Adrenal gland (tissue), 12 donors: Measurements from ENCODE around the gene CCDC9B. TPM values are rescaled to one million over a fixed set of nuclear protein-coding genes. Genes with fewer than 3 reads are reported as not detected.

ENCODE experiments used
- DNase-seq, 7 donors: peaks; one replicate each; pipeline ENCODE4 v3.0.0-alpha.2; 2019 to 2020
- H3K27ac ChIP-seq, 5 donors: fragments of 200-600 bp; sonication (generic) in 4 of 5; 1 replicate in 3 of 5; 2 replicates in 2 of 5; pipeline versions ENCODE4 v1.5.1 to v1.8.0; 2016 to 2020; ENCODE audit warnings: mild to moderate bottlenecking in 1 of 5
- H3K27me3 ChIP-seq: fragments of 200-600 bp; 2 replicates; pipeline ENCODE4 v1.8.0; 2021
- H3K36me3 ChIP-seq, 2 donors: fragments of 200-600 bp; replicated peaks in 1 of 2; 1 replicate in 1 of 2; 2 replicates in 1 of 2; pipeline versions ENCODE4 v1.5.1 to v1.8.0; 2018 to 2022
- H3K4me1 ChIP-seq, 2 donors: fragments of 200-600 bp; replicated peaks in 1 of 2; 1 replicate in 1 of 2; 2 replicates in 1 of 2; pipeline versions ENCODE4 v1.5.1 to v1.8.0; 2018 to 2021
- H3K4me3 ChIP-seq, 4 donors: fragments of 200-600 bp; sonication (generic) in 3 of 4; one replicate each; pipeline ENCODE4 v1.5.1; 2016 to 2018
- H3K9me3 ChIP-seq, 3 donors: fragments of 200-600 bp; sonication (generic) in 1 of 3; replicated peaks in 1 of 3; 1 replicate in 2 of 3; 2 replicates in 1 of 3; pipeline versions ENCODE4 v1.5.1 to v1.8.0; 2016 to 2021
- POLR2A ChIP-seq, 2 donors: fragments of 450-650 bp; IDR thresholded peaks; one replicate each; pipeline ENCODE4 v1.6.1; 2017; ENCODE audit warnings: antibody characterized with exemption in 2 of 2, mild to moderate bottlenecking in 2 of 2, moderate library complexity in 1 of 2
- WGBS, 4 donors: extraction: QIAGEN DNeasy Blood & Tissue Kit in 2 of 4; methylation state at CpG; one replicate each; pipeline versions ENCODE4 v1.1.5 to v1.1.7; 2013 to 2017; 5-methylcytosine and 5-hydroxymethylcytosine counted together
- intact Hi-C, 2 donors: fragments of 100-400 bp; cut with DNase I; formaldehyde crosslinking; loops; one replicate each; pipeline versions ENCODE4 v1.14.1 to v1.15.0; 2022 to 2023
- polyA plus RNA-seq, 3 donors: library from polyadenylated mRNA; stranded (reverse); fragments of 200-250 nt in 2 of 3; fragments of 350-450 nt in 1 of 3; fragmentation: Illumina TruSeq in 1 of 3; extraction: RNeasy Lipid Tissue Mini Kit (QIAGEN cat#74804) in 1 of 3; gene quantifications; one replicate each; pipeline ENCODE4 v1.2.3, GENCODE V29; 2013 to 2014
- total RNA-seq, 9 donors: library from RNA; depleted of rRNA in 4 of 9; stranded (reverse); fragments of >200 nt in 4 of 9; fragments of 120-200 nt in 1 of 9; fragmentation: NEBNext Ultra II Directional in 1 of 9; extraction: Animal tissue kit (Norgen Biotek cat#: 25700) in 1 of 9; gene quantifications; one replicate each; pipeline versions ENCODE4 v1.1.0 to v1.2.4, GENCODE V29; 2013 to 2023
- TF ChIP-seq, protein P1 (sequence below), 6 experiments: fragments of 450-650 bp in 4 of 6; fragments of 200-600 bp in 2 of 6; sonication (generic) in 1 of 6; IDR thresholded peaks; 1 replicate in 5 of 6; 2 replicates in 1 of 6; pipeline versions ENCODE4 v1.5.1 to v1.8.0; 2016 to 2021; ENCODE audit warnings: antibody characterized with exemption in 6 of 6, mild to moderate bottlenecking in 2 of 6, moderate library complexity in 1 of 6
- donor health status: healthy with polysubstance abuse.
- donor health status: Bipolar disorder and iron deficiency.
- donor health status: DM: yes; HTN: yes; CAD: no.
- donor health status: DM: no; HTN: no; CAD: no.
- donor health status: DM: no; HTN: no; CAD: no.
- donor health status: DM: yes; HTN: yes; CAD: no.

The CCDC9B gene
- total and polyA plus RNA-seq, 12 donors = 0.72 to 41.0 (median 10.8) TPM

DNA sequence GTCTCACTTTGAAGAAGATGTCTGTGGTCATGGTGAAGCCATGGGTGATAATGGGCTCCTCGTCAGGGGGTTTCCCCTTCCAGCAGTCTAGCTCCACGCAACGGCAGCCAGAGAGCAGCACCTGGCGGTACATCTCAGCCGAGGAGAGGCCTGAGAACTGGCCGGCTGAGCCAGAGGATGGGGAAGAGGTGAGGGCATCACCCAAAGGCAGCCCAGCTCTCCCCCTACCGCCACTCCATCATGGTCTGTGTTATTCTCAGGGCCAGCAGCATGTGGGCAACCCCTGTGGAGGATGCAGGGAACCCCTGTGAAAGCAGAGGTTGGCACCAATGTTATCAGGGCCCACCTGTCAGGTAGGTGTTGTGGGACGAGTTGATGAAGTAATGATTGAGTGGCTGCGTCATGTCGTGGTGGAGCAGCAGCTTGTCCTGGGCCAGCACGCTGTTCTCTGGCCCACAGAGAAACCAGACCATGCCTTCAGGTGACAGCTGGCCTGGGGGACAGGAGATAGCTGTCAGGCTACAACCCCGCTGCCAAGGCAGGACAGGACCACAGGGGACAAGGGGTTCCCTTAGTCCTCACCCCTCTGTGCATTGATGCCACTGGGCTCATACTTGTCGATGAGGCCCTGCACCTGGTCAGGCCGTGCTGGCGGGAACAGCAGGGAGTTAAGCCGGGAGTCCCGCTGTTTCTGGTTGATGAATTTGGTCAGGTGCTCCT is 42.4 kb downstream of the CCDC9B start:
- Histone ChIP-seq H3K4me3 (no peak overlapping the region), H3K4me1 (no peaks in the 10 kb centered on the region), H3K36me3 (no peaks in the 10 kb centered on the region), H3K9me3 (no peaks in the 10 kb centered on the region), H3K27me3 (no peaks in the 10 kb centered on the region), H3K27ac (no peak overlapping the region)
- intact Hi-C loops = no loop called here
- 92 to 97% (median 95%) methylated on average over 9 to 17 of the region's 17 CpGs for WGBS, 4 donors
- no peak for DNase-seq
- TF ChIP-seq POLR2A (IDR thresholded peaks at IDR 0.05) = no peak
- TF ChIP-seq, protein P1, sequence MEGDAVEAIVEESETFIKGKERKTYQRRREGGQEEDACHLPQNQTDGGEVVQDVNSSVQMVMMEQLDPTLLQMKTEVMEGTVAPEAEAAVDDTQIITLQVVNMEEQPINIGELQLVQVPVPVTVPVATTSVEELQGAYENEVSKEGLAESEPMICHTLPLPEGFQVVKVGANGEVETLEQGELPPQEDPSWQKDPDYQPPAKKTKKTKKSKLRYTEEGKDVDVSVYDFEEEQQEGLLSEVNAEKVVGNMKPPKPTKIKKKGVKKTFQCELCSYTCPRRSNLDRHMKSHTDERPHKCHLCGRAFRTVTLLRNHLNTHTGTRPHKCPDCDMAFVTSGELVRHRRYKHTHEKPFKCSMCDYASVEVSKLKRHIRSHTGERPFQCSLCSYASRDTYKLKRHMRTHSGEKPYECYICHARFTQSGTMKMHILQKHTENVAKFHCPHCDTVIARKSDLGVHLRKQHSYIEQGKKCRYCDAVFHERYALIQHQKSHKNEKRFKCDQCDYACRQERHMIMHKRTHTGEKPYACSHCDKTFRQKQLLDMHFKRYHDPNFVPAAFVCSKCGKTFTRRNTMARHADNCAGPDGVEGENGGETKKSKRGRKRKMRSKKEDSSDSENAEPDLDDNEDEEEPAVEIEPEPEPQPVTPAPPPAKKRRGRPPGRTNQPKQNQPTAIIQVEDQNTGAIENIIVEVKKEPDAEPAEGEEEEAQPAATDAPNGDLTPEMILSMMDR (IDR thresholded peaks at IDR 0.05) = no peak

DNA sequence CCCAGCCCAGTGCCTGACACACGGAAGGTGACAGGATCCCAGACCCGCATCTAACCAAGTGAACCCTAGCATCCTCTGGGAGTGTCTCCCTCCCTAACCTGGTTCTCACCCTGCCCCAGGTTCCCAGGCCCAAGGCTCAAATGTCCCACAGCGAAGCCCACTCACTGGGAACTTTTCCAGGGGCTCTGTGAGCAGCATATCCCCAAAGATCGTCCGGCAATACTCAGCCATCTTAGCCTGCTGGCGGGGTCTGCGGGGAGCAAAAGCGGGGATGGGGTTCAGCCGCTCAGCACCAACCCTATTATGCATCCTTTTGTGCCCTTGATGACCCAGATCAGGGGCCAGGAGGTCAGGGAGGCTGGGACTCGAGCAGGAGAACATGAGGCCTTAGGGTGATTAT is 43.4 kb downstream of the CCDC9B start:
- Histone ChIP-seq H3K27ac (no peak overlapping the region), H3K27me3 (no peaks in the 10 kb centered on the region), H3K36me3 (no peaks in the 10 kb centered on the region), H3K4me1 (no peaks in the 10 kb centered on the region), H3K4me3 (no peak overlapping the region), H3K9me3 (no peaks in the 10 kb centered on the region)
- DNase-seq = no peak
- no peak for TF ChIP-seq POLR2A (IDR thresholded peaks at IDR 0.05)
- TF ChIP-seq, protein P1 (IDR thresholded peaks at IDR 0.05) = no peak
- intact Hi-C loops = no loop called here
- WGBS, 4 donors = 84 to 92% (median 90%) methylated on average over 9 to 10 of the region's 10 CpGs

DNA sequence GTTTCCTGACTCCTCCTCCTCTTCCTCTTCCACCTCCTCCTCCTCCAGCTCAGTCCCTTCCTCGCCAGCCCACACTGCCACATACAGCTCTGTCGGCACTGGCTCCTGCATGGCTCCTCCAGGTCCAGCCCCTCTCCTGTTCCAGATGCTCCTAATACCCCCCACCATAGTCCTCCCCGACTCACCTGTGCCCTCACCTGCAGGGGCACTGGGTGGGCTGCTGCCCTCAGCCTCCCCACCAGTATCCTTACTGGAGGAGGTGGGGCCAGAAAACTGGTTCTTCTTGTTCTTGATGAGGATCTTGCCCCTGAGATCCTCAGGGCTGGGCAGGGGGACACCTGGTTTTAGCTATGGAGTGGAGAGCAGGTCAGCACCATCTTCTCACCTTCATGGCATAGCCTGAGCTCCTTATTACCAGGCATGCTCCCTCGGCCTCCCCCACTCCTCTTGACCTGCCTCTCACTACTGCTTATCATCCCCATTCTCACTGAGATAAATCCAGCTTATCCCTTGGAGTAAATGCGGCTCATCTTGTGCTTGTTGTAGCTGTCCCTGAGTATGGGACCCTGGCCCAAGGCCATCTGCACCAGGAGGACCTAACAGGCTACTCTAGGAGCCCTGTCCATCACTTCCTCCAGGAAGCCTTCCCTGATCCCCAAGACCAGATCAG is 44.0 kb downstream of the CCDC9B start:
- H3K36me3 ChIP-seq = no peaks in the 10 kb centered on the region
- no peak overlapping the region for H3K27ac ChIP-seq
- no peak overlapping the region for H3K4me3 ChIP-seq
- H3K4me1 ChIP-seq = no peaks in the 10 kb centered on the region
- H3K9me3 ChIP-seq = no peaks in the 10 kb centered on the region
- intact Hi-C loops = no loop called here
- no peak for DNase-seq
- TF ChIP-seq POLR2A (IDR thresholded peaks at IDR 0.05) = no peak
- TF ChIP-seq, protein P1 (IDR thresholded peaks at IDR 0.05) = no peak
- WGBS, 4 donors = 85 to 93% (median 90%) methylated on average over 5 of the region's 5 CpGs
- H3K27me3 ChIP-seq = peaks cover 2% of the 10 kb centered on the region

DNA sequence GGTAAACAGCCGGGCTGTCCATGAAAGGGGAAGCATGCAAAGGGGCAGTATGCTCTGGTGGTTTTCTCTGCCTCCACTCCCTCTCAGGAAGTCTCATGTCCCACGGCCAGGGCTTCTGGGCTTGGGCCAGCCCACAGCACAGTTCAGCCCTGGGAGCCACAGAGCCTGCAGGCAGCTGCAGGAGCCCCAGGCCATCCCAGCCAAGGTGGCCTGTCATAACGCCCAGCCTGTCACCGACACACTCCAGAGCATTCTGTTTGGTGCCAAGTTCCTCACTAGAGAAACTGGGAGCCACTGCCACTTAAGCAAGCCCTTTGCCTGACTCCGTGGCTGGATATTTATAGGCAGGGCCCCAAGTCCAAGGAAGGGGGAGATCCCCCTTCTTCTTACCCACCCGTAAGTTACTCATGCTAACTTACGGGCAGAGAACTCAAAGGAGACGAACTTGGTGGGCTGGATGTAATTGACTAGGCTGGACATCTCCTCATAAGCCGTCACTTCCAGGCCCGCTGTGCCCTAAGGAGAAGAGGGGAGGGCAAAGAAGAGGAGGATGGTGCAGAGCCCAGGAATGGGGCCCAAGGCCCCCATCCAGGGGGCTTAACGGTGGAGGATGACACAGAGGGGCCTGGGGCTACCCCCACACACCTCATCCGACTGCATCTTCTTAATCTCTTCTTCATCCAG is 44.7 kb downstream of the CCDC9B start:
- TF ChIP-seq, protein P1 (IDR thresholded peaks at IDR 0.05) = no peak
- no peak for TF ChIP-seq POLR2A (IDR thresholded peaks at IDR 0.05)

More for the DNA sequence above, 44.7 kb downstream of the CCDC9B start:
- no peaks in the 10 kb centered on the region for H3K9me3 ChIP-seq
- H3K27me3 ChIP-seq = peaks cover 3% of the 10 kb centered on the region
- 67 to 78% (median 75%) methylated on average over 11 to 12 of the region's 12 CpGs for WGBS, 4 donors
- H3K36me3 ChIP-seq = no peaks in the 10 kb centered on the region
- H3K27ac ChIP-seq = no peak overlapping the region
- peaks cover 4 to 5% of the 10 kb centered on the region in 2 donors for H3K4me1 ChIP-seq
- no peak overlapping the region for H3K4me3 ChIP-seq
- no peak for DNase-seq
- intact Hi-C loops = no loop called here
